Measurements from ENCODE around the gene TIGD4.

DNA sequence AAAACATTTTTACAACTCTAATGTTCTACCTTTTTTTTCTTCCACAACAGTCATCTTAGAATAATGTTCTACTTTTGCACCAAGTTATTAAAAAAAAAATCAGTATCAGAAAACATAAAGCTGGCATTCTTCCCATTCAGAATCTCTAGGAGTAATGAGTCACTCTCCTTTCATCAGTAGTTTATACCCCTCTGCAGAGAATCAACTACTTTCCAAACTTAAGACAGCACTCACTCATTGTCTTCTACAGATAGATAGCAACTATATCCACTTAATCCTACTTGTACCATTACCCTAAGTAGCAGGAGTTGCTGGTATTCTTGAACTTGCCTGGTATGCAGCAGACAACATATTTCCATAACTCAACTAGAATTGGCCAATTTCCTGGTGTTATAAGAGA, 3.2 kb downstream of the TIGD4 start:
- TF ChIP-seq POLR2AphosphoS5 (IDR thresholded peaks at IDR 0.05; ENCODE audit: low read depth) (no peak), EZH2 (IDR thresholded peaks at IDR 0.05; ENCODE audit: low read depth, unreplicated experiment) (no peak), NANOG (IDR thresholded peaks at IDR 0.05; ENCODE audit: borderline replicate concordance) (no peak), EZH2phosphoT487 (IDR thresholded peaks at IDR 0.05; ENCODE audit: unreplicated experiment) (no peak), STAT1 (IDR thresholded peaks at IDR 0.05; ENCODE audit: unreplicated experiment) (no peak)
- TF ChIP-seq, protein P1, sequence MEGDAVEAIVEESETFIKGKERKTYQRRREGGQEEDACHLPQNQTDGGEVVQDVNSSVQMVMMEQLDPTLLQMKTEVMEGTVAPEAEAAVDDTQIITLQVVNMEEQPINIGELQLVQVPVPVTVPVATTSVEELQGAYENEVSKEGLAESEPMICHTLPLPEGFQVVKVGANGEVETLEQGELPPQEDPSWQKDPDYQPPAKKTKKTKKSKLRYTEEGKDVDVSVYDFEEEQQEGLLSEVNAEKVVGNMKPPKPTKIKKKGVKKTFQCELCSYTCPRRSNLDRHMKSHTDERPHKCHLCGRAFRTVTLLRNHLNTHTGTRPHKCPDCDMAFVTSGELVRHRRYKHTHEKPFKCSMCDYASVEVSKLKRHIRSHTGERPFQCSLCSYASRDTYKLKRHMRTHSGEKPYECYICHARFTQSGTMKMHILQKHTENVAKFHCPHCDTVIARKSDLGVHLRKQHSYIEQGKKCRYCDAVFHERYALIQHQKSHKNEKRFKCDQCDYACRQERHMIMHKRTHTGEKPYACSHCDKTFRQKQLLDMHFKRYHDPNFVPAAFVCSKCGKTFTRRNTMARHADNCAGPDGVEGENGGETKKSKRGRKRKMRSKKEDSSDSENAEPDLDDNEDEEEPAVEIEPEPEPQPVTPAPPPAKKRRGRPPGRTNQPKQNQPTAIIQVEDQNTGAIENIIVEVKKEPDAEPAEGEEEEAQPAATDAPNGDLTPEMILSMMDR (conservative IDR thresholded peaks at IDR 0.05; ENCODE audit: low read depth in 2 of 2), result no peak
- TF ChIP-seq, protein P2, sequence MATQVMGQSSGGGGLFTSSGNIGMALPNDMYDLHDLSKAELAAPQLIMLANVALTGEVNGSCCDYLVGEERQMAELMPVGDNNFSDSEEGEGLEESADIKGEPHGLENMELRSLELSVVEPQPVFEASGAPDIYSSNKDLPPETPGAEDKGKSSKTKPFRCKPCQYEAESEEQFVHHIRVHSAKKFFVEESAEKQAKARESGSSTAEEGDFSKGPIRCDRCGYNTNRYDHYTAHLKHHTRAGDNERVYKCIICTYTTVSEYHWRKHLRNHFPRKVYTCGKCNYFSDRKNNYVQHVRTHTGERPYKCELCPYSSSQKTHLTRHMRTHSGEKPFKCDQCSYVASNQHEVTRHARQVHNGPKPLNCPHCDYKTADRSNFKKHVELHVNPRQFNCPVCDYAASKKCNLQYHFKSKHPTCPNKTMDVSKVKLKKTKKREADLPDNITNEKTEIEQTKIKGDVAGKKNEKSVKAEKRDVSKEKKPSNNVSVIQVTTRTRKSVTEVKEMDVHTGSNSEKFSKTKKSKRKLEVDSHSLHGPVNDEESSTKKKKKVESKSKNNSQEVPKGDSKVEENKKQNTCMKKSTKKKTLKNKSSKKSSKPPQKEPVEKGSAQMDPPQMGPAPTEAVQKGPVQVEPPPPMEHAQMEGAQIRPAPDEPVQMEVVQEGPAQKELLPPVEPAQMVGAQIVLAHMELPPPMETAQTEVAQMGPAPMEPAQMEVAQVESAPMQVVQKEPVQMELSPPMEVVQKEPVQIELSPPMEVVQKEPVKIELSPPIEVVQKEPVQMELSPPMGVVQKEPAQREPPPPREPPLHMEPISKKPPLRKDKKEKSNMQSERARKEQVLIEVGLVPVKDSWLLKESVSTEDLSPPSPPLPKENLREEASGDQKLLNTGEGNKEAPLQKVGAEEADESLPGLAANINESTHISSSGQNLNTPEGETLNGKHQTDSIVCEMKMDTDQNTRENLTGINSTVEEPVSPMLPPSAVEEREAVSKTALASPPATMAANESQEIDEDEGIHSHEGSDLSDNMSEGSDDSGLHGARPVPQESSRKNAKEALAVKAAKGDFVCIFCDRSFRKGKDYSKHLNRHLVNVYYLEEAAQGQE (IDR thresholded peaks at IDR 0.05; ENCODE audit: unreplicated experiment), result no peak

Data from GM23338 (cell line).